ENCODE measurements around the gene FILIP1L. TPM values are rescaled to one million over a fixed set of nuclear protein-coding genes. Genes with fewer than 3 reads are reported as not detected.

Gene FILIP1L
- total RNA-seq, 1 experiment from 2014 or later = 0.17 TPM

GRCh38 chr3:99823723-99824711 is 290.3 kb downstream of the FILIP1L start:
- BruUV-seq (replicated peaks) = no TSS peak
- H3K27ac ChIP-seq (ENCODE audit: low read depth, low read length) = no peak overlapping the region

More at GRCh38 chr3:99823723-99824711, 290.3 kb downstream of the FILIP1L start:
- H3K9ac ChIP-seq (ENCODE audit: low read length) = no peak overlapping the region
- TF ChIP-seq REST (IDR thresholded peaks at IDR 0.05; ENCODE audit: low read depth) (no peak), ZFX (IDR thresholded peaks at IDR 0.05) (no peak), YY1 (IDR thresholded peaks at IDR 0.05; ENCODE audit: extremely low read depth, insufficient replicate concordance, low read depth, low read length) (no peak), CTCF (IDR thresholded peaks at IDR 0.05 in 2 of 3, conservative IDR thresholded peaks at IDR 0.05 in 1 of 3; ENCODE audit: borderline replicate concordance in 1 of 3, insufficient read depth in 1 of 3, low read depth in 2 of 3, low read length in 2 of 3) (no peak), ATF3 (IDR thresholded peaks at IDR 0.05) (no peak), TCF7L2 (IDR thresholded peaks at IDR 0.05; ENCODE audit: borderline replicate concordance, extremely low read depth, insufficient read depth, insufficient read length) (no peak), ELF1 (IDR thresholded peaks at IDR 0.05; ENCODE audit: borderline replicate concordance, low read depth) (no peak), JUND (IDR thresholded peaks at IDR 0.05) (no peak), CEBPB (IDR thresholded peaks at IDR 0.05; ENCODE audit: low read depth) (no peak), SIN3A (IDR thresholded peaks at IDR 0.05; ENCODE audit: low read depth) (no peak), ZNF274 (IDR thresholded peaks at IDR 0.05; ENCODE audit: low read depth, low read length) (no peak), POLR2AphosphoS5 (IDR thresholded peaks at IDR 0.05; ENCODE audit: low read depth, low read length) (no peak), SRF (IDR thresholded peaks at IDR 0.05; ENCODE audit: low read depth) (no peak), CBX3 (IDR thresholded peaks at IDR 0.05; ENCODE audit: low read depth) (no peak), SP1 (IDR thresholded peaks at IDR 0.05; ENCODE audit: low read depth) (no peak), EZH2phosphoT487 (IDR thresholded peaks at IDR 0.05; ENCODE audit: borderline replicate concordance) (no peak)
- no peaks in the 10 kb centered on the region for H3K9me3 ChIP-seq (ENCODE audit: control insufficient read depth in 1 of 2, insufficient read depth in 1 of 2, low read depth in 1 of 2, low read length in 2 of 2)
- ATAC-seq (no peak), DNase-seq (ENCODE audit: low read depth, low spot score) (no peak)
- intact Hi-C loops (cut with micrococcal nuclease) = no loop called here
- H4K20me1 ChIP-seq (ENCODE audit: insufficient read depth) = 0 out of 2 replicates have a peak, but pooled peaks cover 4% of the 10 kb centered on the region
- H3K4me2 ChIP-seq (ENCODE audit: low read length) = no peak overlapping the region
- H3K36me3 ChIP-seq (ENCODE audit: control insufficient read depth in 1 of 2, insufficient read depth in 2 of 2, low read length in 2 of 2) = no peaks in the 10 kb centered on the region
- no peak overlapping the region for H2AFZ ChIP-seq (ENCODE audit: low read depth, low read length, poor library complexity, severe bottlenecking)
- peaks cover 78% of the 10 kb centered on the region for H3K79me2 ChIP-seq (ENCODE audit: insufficient read depth, low read length)
- POLR2A ChIA-PET = no interaction called here
- CTCF ChIA-PET = interaction anchor here (0.8 to 1.5 kb wide), 3 partner anchors 8 to 19 kb away, joined by 3 to 12 read pairs (median 4); no protein-coding TSS in a partner anchor
- RAD21 ChIA-PET (ENCODE audit: low non-redundant PET in 1 of 2, low total read pairs in 2 of 2, uncharacterized antibody in 2 of 2, unreplicated experiment in 2 of 2) = interaction anchor here in 1 of 2 experiments (0.6 kb wide), 1 partner anchor 432 kb away, joined by 4 read pairs; no protein-coding TSS in a partner anchor
- peaks cover 13 to 16% of the 10 kb centered on the region in 2 experiments for H3K4me1 ChIP-seq (ENCODE audit: control insufficient read depth in 1 of 2, insufficient read depth in 2 of 2, low read length in 2 of 2)
- no peaks in the 10 kb centered on the region for H3K27me3 ChIP-seq (ENCODE audit: insufficient read depth, low read length)
- H3K4me3 ChIP-seq (replicated peaks in 1 of 2; ENCODE audit: low read depth in 1 of 2, low read length in 2 of 2) = no peak overlapping the region
- no peaks in the 10 kb centered on the region for H3K9me2 ChIP-seq (ENCODE audit: insufficient read depth)

Measured in HCT116 (cell line).